Endodermal cell (in vitro differentiated cells): ENCODE measurements around the gene SLC7A1. TPM values are rescaled to one million over a fixed set of nuclear protein-coding genes. Genes with fewer than 3 reads are reported as not detected.

ENCODE experiments used
- DNase-seq: peaks from one replicate; pipeline ENCODE4 v3.0.0-alpha.2; 2017
- H3K27ac ChIP-seq: 2 replicates; pipeline ENCODE4 v1.5.1; 2013; ENCODE audit warnings: mild to moderate bottlenecking, low read depth, low read length, moderate library complexity
- H3K27me3 ChIP-seq: 2 replicates; pipeline ENCODE4 v1.6.1; 2013; ENCODE audit warnings: mild to moderate bottlenecking, low read length, moderate library complexity; ENCODE audit not compliant: insufficient read depth, control insufficient read depth, poor library complexity, severe bottlenecking
- H3K36me3 ChIP-seq: 2 replicates; pipeline ENCODE4 v1.7.0; 2013; ENCODE audit warnings: mild to moderate bottlenecking, low read length, moderate library complexity; ENCODE audit not compliant: control insufficient read depth, insufficient read depth
- H3K4me1 ChIP-seq: one replicate; pipeline ENCODE4 v1.7.0; 2013; ENCODE audit warnings: low read length; ENCODE audit not compliant: control insufficient read depth, insufficient read depth
- H3K4me3 ChIP-seq: 2 replicates; pipeline ENCODE4 v1.5.1; 2013; ENCODE audit warnings: mild to moderate bottlenecking, low read length, moderate library complexity
- H3K9ac ChIP-seq: 2 replicates; pipeline ENCODE4 v1.6.1; 2013; ENCODE audit warnings: mild to moderate bottlenecking, low read length, moderate library complexity; ENCODE audit not compliant: poor library complexity, severe bottlenecking; ENCODE audit errors: extremely low read depth
- H3K9me3 ChIP-seq: 2 replicates; pipeline ENCODE4 v1.6.1; 2013; ENCODE audit warnings: mild to moderate bottlenecking, low read length, moderate library complexity; ENCODE audit not compliant: control insufficient read depth
- H3K27ac Mint-ChIP-seq: 2 replicates; pipeline ENCODE4 v1.8.0; 2020; ENCODE audit warnings: mixed read lengths
- H3K27me3 Mint-ChIP-seq: 2 replicates; pipeline ENCODE4 v1.8.0; 2021; ENCODE audit warnings: mild to moderate bottlenecking, mixed read lengths; ENCODE audit not compliant: insufficient read depth
- H3K36me3 Mint-ChIP-seq: 2 replicates; pipeline ENCODE4 v1.8.0; 2020; ENCODE audit warnings: low read depth, mixed read lengths
- H3K4me1 Mint-ChIP-seq: 2 replicates; pipeline ENCODE4 v1.8.0; 2020; ENCODE audit warnings: mixed read lengths
- H3K4me3 Mint-ChIP-seq: 2 replicates; pipeline ENCODE4 v1.8.0; 2020; ENCODE audit warnings: mild to moderate bottlenecking, moderate library complexity, mixed read lengths
- H3K9me3 Mint-ChIP-seq: 2 replicates; pipeline ENCODE4 v1.8.0; 2020; ENCODE audit warnings: mild to moderate bottlenecking, mixed read lengths
- CTCF ChIP-seq: fragments of 200-600 bp; sonication (generic); conservative IDR thresholded peaks from 2 replicates; pipeline ENCODE4 v1.5.0; 2021; ENCODE audit warnings: antibody characterized with exemption, mild to moderate bottlenecking
- WGBS, 2 experiments: methylation state at CpG; one replicate each; pipeline versions ENCODE4 v1.1.5 to v1.1.7; 2013; ENCODE audit warnings: missing lambda C conversion rate in 2 of 2, mixed read lengths in 1 of 2; ENCODE audit not compliant: insufficient coverage in 1 of 2, insufficient read length in 1 of 2; 5-methylcytosine and 5-hydroxymethylcytosine counted together
- total RNA-seq, 2 donors: library from RNA; stranded (reverse); fragmentation: NEBNext Ultra II Directional in 1 of 2; extraction: Animal tissue kit (Norgen Biotek cat#: 25700) in 1 of 2; gene quantifications; 2 replicates in 1 of 2; 3 replicates in 1 of 2; pipeline ENCODE4 v1.2.1, GENCODE V29; 2021

The SLC7A1 gene
- total RNA-seq, 2 donors from 2014 or later = 26.0 to 27.3 TPM

GRCh38 chr13:29597246-29597645, 1.8 kb upstream of the SLC7A1 start:
- no peaks in the 10 kb centered on the region for H3K36me3 ChIP-seq
- WGBS, 2 experiments = 92% methylated on average over 10 of the region's 10 CpGs
- peaks cover 33% of the 10 kb centered on the region for H3K27me3 ChIP-seq
- H3K9ac ChIP-seq = no peak overlapping the region
- H3K4me3 ChIP-seq = no peak overlapping the region
- TF ChIP-seq CTCF = no peak
- H3K27me3 Mint-ChIP-seq = peaks cover 20% of the 10 kb centered on the region
- no peak overlapping the region for H3K27ac Mint-ChIP-seq
- H3K9me3 ChIP-seq = no peaks in the 10 kb centered on the region
- H3K27ac ChIP-seq = no peak overlapping the region
- no peak overlapping the region for H3K4me3 Mint-ChIP-seq
- no peaks in the 10 kb centered on the region for H3K36me3 Mint-ChIP-seq
- H3K4me1 ChIP-seq = peaks cover 5% of the 10 kb centered on the region
- no peak for DNase-seq
- no peaks in the 10 kb centered on the region for H3K9me3 Mint-ChIP-seq
- H3K4me1 Mint-ChIP-seq = no peaks in the 10 kb centered on the region

- peak; percentile 24 for TF ChIP-seq CTCF
- WGBS, 2 experiments = 28 to 52% methylated on average over 3 to 9 of the region's 10 CpGs
- peaks cover 25% of the 10 kb centered on the region for H3K27me3 ChIP-seq
- H3K9ac ChIP-seq = no peak overlapping the region
- H3K9me3 Mint-ChIP-seq = no peaks in the 10 kb centered on the region
- H3K4me1 ChIP-seq = peaks cover 5% of the 10 kb centered on the region
- H3K4me1 Mint-ChIP-seq = no peaks in the 10 kb centered on the region
- H3K9me3 ChIP-seq = no peaks in the 10 kb centered on the region
- H3K4me3 ChIP-seq = peak overlapping the region; percentile 77
- no peaks in the 10 kb centered on the region for H3K36me3 Mint-ChIP-seq
- H3K27ac Mint-ChIP-seq = no peak overlapping the region
- no peak overlapping the region for H3K27ac ChIP-seq
- peaks cover 20% of the 10 kb centered on the region for H3K27me3 Mint-ChIP-seq
- no peak for DNase-seq
- no peaks in the 10 kb centered on the region for H3K36me3 ChIP-seq
- H3K4me3 Mint-ChIP-seq = peak overlapping the region; percentile 70
Observed at GRCh38 chr13:29596064-29596418, 553 bp upstream of the SLC7A1 start.

GRCh38 chr13:29594710-29595379, 643 bp downstream of the SLC7A1 start:
- peaks cover 5% of the 10 kb centered on the region for H3K4me1 ChIP-seq
- peak overlapping the region; percentile 83 for H3K4me3 ChIP-seq
- H3K27ac ChIP-seq = peak overlapping the region; percentile 84
- WGBS, 2 experiments = 0% methylated on average over 20 to 75 of the region's 75 CpGs
- TF ChIP-seq CTCF = no peak
- peak overlapping the region; percentile 87 for H3K27ac Mint-ChIP-seq
- H3K4me1 Mint-ChIP-seq = peaks cover 2% of the 10 kb centered on the region
- peaks cover 25% of the 10 kb centered on the region for H3K27me3 ChIP-seq
- no peaks in the 10 kb centered on the region for H3K36me3 Mint-ChIP-seq
- H3K9me3 ChIP-seq = no peaks in the 10 kb centered on the region
- no peaks in the 10 kb centered on the region for H3K9me3 Mint-ChIP-seq
- DNase-seq = peak; percentile 72
- peaks cover 20% of the 10 kb centered on the region for H3K27me3 Mint-ChIP-seq
- peak overlapping the region; percentile 71 for H3K9ac ChIP-seq
- H3K36me3 ChIP-seq = no peaks in the 10 kb centered on the region
- peak overlapping the region; percentile 70 for H3K4me3 Mint-ChIP-seq
